Ishikawa (cell line): ENCODE data around the gene AGO3.

Experiments used
- CEBPB ChIP-seq: IDR thresholded peaks from 2 replicates; pipeline ENCODE4 v1.6.1; 2012
- CREB1 ChIP-seq: IDR thresholded peaks from 2 replicates; pipeline ENCODE4 v1.6.1; 2012; ENCODE audit warnings: low read depth
- EGR1 ChIP-seq: IDR thresholded peaks from 2 replicates; pipeline ENCODE4 v1.6.1; 2012
- EP300 ChIP-seq: IDR thresholded peaks from 2 replicates; pipeline ENCODE4 v1.6.1; 2012; ENCODE audit warnings: borderline replicate concordance
- FOXM1 ChIP-seq: IDR thresholded peaks from 2 replicates; pipeline ENCODE4 v1.6.1; 2012; ENCODE audit warnings: low read depth, borderline replicate concordance
- NFIC ChIP-seq: IDR thresholded peaks from 2 replicates; pipeline ENCODE4 v1.6.1; 2012
- RAD21 ChIP-seq: IDR thresholded peaks from 2 replicates; pipeline ENCODE4 v1.6.1; 2012; ENCODE audit warnings: low read depth
- TAF1 ChIP-seq: IDR thresholded peaks from 2 replicates; pipeline ENCODE4 v1.6.1; 2012; ENCODE audit warnings: low read depth, mild to moderate bottlenecking
- TCF12 ChIP-seq: IDR thresholded peaks from 2 replicates; pipeline ENCODE4 v1.6.1; 2012; ENCODE audit warnings: low read depth
- TEAD4 ChIP-seq: IDR thresholded peaks from 2 replicates; pipeline ENCODE4 v1.6.1; 2012
- YY1 ChIP-seq: IDR thresholded peaks from 2 replicates; pipeline ENCODE4 v1.6.1; 2012; ENCODE audit warnings: low read depth
- ZBTB7A ChIP-seq: IDR thresholded peaks from 2 replicates; pipeline ENCODE4 v1.6.1; 2012; ENCODE audit warnings: low read depth
- TF ChIP-seq, protein P1 (sequence below): IDR thresholded peaks from 2 replicates; pipeline ENCODE4 v1.6.1; 2012; ENCODE audit warnings: low read depth, mild to moderate bottlenecking
- TF ChIP-seq, protein P2 (sequence below): IDR thresholded peaks from 2 replicates; pipeline ENCODE4 v1.6.1; 2012

- TF ChIP-seq NFIC (no peak), RAD21 (no peak), FOXM1 (no peak), TCF12 (no peak), ZBTB7A (no peak), YY1 (no peak), EP300 (no peak), TAF1 (no peak), CREB1 (no peak), EGR1 (no peak), CEBPB (no peak), TEAD4 (no peak)
- TF ChIP-seq, protein P1, sequence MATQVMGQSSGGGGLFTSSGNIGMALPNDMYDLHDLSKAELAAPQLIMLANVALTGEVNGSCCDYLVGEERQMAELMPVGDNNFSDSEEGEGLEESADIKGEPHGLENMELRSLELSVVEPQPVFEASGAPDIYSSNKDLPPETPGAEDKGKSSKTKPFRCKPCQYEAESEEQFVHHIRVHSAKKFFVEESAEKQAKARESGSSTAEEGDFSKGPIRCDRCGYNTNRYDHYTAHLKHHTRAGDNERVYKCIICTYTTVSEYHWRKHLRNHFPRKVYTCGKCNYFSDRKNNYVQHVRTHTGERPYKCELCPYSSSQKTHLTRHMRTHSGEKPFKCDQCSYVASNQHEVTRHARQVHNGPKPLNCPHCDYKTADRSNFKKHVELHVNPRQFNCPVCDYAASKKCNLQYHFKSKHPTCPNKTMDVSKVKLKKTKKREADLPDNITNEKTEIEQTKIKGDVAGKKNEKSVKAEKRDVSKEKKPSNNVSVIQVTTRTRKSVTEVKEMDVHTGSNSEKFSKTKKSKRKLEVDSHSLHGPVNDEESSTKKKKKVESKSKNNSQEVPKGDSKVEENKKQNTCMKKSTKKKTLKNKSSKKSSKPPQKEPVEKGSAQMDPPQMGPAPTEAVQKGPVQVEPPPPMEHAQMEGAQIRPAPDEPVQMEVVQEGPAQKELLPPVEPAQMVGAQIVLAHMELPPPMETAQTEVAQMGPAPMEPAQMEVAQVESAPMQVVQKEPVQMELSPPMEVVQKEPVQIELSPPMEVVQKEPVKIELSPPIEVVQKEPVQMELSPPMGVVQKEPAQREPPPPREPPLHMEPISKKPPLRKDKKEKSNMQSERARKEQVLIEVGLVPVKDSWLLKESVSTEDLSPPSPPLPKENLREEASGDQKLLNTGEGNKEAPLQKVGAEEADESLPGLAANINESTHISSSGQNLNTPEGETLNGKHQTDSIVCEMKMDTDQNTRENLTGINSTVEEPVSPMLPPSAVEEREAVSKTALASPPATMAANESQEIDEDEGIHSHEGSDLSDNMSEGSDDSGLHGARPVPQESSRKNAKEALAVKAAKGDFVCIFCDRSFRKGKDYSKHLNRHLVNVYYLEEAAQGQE, result no peak
- TF ChIP-seq, protein P2, sequence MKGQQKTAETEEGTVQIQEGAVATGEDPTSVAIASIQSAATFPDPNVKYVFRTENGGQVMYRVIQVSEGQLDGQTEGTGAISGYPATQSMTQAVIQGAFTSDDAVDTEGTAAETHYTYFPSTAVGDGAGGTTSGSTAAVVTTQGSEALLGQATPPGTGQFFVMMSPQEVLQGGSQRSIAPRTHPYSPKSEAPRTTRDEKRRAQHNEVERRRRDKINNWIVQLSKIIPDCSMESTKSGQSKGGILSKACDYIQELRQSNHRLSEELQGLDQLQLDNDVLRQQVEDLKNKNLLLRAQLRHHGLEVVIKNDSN, result no peak
Observed at GRCh38 chr1:35888255-35888654, 42.6 kb upstream of the AGO3 start.
